OCI-M1 (cell line): ENCODE measurements around the gene GMDS.

Experiments
- DNase-seq: peaks from one replicate; lab custom pipeline; 2025; lab: John Stamatoyannopoulos, UW

GMDS gene

GRCh38 chr6:1940381-1940780, 305.0 kb downstream of the GMDS start:
- DNase-seq: no peak

GRCh38 chr6:1933292-1933691, 312.1 kb downstream of the GMDS start:
- no peak for DNase-seq

DNA sequence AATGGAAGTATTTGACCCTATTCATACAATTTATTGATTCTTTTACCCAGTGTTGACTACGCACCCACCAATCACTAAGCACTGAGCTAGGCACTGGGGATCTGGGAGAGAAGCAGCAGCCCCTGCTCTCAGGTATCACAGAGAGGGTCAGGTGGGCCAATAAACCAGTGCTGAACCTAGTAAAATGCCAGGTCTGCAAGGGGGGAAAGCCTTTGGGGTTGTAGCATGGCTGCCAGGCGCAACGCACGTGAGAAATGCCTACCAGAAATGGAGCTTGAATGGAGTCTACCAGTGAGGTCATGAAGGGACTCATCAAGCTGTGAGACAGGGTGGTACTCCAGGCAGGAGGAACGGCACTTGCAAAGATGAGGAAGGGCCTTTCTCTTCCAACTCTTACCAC, 313.6 kb downstream of the GMDS start:
- DNase-seq: no peak

GRCh38 chr6:1930356-1930755, 315.0 kb downstream of the GMDS start:
- DNase-seq: no peak

GRCh38 chr6:1929931-1930330, 315.5 kb downstream of the GMDS start:
- no peak for DNase-seq

DNA sequence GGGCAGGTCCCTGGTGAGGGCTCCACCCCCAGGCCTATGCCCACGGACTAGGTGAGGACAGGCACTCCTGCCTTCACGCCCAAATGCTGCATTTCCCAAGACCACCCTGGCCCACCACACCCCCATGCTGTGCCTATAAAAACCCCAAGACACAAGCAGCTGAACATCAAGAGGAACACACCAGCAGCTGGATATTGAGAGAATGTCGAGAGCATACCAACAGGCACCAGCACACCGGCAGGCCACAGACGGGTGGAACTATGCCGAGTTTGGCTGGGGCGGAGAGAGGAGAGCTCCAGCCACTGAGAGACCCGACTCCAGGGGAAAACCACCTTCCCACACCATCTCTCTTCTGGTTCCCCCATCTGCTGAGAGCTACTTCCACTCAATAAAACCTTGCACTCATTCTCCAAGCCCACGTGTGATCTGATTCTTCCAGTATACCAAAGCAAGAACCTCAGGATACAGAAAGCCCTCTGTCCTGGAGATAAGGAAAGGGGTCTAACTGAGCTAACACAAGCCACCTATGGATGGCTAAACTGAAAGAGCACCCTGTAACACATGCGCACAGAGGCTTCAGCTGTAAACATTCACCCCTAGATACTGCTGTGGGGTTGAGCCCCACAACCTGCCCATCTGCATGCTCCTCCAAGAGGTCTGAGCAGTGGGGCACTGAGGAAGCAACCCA, 319.5 kb downstream of the GMDS start:
- no peak for DNase-seq

GRCh38 chr6:1923449-1923848, 322.0 kb downstream of the GMDS start:
- no peak for DNase-seq

- no peak for DNase-seq
These were observed 327.6 kb downstream of the GMDS start for GRCh38 chr6:1917626-1918371.

GRCh38 chr6:1916334-1917070, 328.9 kb downstream of the GMDS start:
- no peak for DNase-seq

DNA sequence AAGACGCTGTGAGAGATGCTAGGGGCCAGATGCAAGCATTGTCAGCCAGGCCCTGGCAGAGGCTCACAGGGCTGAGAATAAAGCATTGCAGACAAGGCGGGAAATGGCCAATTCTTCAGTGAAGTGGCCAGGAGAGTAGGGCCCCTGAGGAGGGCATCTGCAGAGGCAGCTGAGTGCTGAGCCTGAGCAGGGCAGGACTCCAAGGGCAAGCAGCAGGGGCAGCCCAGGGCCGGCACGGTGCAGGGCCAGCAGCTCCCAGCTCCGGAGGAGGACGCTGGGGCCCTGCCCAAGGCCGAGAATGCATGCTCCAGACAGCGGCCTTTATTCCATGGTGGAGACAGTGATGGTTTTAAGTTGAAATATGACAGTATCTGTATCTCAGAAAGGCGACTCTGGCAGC, 330.2 kb downstream of the GMDS start:
- no peak for DNase-seq

DNA sequence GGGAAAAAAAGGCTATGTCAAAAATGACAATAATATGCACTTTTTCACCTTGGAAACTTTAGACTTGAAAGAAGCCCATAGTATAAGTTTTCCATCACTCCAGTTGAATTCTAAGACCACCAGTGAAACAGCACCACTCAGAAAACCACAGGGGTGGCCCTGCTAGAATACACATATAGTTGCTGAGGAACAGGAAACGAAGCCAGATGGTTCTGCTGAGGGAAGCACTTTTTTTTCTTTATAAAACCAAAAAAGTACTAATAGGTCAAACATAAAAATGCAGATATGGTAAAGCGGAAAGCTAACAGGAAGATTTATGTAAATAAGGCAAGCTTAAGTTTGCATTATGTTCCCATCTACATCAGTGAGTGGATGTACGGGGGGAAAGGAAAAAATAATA, 331.8 kb downstream of the GMDS start:
- DNase-seq: no peak

DNA sequence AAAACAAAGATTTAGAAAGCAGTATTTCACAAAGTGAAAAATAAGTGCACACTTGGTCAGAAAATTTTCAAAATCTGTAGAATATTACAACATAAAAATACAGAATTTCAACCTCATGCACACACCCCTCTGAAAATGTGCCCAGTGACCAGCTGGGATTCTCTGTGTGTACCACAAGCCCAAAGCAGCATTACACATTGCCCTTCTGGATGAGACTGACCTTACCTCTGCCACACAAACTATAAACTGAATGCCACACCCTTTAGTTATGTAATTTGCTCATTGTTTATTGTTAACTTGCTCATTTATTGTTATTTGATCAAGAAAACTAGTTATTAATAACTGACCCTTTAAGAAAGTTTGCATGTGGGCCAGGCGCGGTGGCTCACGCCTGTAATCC, 332.7 kb downstream of the GMDS start:
- DNase-seq: no peak

DNA sequence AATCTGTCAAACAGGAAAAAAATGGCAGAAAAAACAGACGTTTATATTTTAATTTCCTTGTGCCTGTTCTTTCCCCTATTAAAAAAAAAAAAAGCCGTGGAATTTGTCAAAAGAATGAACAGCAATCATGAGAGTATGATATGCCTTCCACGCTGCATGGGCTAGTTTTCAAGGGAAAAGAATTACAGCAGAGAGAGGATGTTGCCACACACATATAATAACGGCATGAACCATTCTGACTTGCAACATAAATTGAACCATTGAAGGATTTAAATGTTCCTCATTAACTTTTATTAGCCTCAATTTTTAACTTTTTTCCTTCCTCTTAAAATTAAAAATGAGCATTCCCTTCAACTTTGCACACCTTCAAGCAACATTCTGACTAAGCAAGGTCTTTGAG, 333.9 kb downstream of the GMDS start:
- DNase-seq: no peak

DNA sequence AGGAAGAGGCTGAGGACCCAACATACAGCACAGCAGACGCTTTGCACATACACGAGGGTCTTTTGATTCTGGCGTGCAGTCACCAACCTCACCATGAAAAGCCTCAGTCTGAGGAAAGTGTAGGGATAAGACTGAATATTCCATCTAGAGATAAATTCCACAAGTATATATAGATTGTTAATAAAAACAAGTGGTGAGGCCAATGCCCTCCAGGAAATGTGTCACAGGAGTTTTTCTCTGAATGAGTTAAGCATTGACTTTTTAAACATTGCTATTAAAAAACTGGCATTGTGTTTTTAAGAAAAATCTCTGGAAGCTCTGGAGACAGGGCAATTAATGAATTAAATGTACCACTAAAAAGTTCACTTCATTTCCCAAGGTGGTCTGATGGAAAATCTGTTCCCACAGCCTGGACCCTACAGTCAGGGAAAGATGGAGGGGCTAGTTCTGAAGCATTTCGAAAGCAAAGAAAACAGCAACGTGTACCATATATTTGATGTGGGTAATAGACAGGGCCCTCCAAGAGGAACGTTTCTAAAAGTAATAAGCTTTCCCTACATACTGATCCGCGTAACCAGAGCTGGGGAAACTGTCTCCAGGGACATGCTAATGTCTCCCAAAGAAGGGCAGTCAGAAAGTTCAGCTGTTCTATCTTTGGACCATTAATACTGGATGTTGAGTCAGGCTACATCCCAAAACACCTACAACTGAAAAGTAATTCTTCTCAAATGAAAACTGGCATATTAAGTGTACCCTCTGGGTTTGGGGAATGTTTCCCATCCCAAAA, 334.6 kb downstream of the GMDS start:
- DNase-seq: no peak

DNA sequence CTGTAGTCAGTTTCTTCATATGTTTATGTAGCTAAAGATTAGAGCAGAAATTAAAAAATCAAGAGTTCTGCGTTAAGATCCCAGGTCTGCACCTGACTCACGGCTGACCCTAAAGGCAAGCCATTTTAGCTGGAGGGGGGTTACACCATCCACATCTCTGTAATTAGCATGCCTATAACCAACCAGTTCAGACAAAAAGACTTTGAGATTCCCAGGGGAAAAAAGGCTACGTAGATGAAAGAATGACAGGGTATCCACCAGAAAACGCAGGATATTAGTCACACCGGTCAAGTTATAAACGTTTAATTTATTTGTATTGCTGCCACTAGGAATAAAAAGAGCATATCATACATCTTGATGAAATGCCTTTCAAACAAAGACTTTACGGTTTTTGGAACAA, 336.6 kb downstream of the GMDS start:
- no peak for DNase-seq

- DNase-seq: no peak
These were observed 338.8 kb downstream of the GMDS start for GRCh38 chr6:1906609-1907008.

DNA sequence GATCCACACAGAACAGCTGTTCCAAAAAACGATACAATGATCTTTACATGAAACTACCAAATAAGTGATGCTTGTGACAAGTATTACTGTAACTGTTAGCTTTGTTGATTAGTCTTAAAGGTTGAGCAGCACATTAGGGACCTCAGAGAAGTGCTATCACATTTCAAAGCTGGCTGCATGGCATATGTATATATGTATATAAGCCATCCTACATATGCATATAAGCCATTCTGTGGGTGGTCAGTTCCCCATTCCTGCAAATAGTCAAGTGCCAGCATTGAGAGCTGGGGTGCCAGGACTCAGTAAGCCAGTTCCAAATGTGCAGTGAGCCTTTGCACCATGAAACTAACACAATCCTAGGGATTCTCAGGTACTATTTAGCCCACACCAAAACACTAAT, 339.4 kb downstream of the GMDS start:
- no peak for DNase-seq

GRCh38 chr6:1904898-1905297, 340.5 kb downstream of the GMDS start:
- DNase-seq: no peak

GRCh38 chr6:1904466-1904799, 341.0 kb downstream of the GMDS start:
- DNase-seq: no peak

- no peak for DNase-seq
These were observed 341.5 kb downstream of the GMDS start for GRCh38 chr6:1903780-1904465.

DNA sequence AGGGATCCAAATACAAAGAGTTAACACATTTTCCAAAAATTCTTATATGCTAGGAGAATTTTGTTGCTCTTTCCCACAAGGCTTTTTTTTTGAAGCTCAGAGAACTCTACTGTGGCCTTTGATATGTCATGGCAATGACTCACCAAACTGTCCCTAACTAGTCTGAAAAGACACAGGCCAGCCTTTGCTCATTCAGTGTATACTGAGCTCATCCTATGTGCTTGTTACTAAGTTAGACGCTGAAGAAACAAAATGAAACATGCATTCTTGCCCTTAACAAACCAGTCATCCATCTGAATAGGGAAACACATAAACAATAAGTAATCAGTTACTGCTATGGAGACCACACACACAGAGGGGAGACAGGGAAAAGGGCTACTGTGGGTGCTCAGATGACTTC, 343.8 kb downstream of the GMDS start:
- DNase-seq: peak; percentile 22

- no peak for DNase-seq
These were observed 348.5 kb downstream of the GMDS start for GRCh38 chr6:1896897-1897296.
